Tibial nerve (tissue), 4 donors: ENCODE results near the gene GPATCH3.

ENCODE experiments used
- CTCF ChIP-seq, 5 experiments: fragments of 200-600 bp in 3 of 5; fragments of 450-650 bp in 2 of 5; sonication (generic) in 3 of 5; IDR thresholded peaks; one replicate each; pipeline ENCODE4 v1.5.1; 2016 to 2019; ENCODE audit warnings: antibody characterized with exemption in 5 of 5, mild to moderate bottlenecking in 3 of 5, moderate library complexity in 2 of 5
- EP300 ChIP-seq, 2 donors: sonication (generic); formaldehyde crosslinking; IDR thresholded peaks; one replicate each; pipeline ENCODE4 v1.6.1; 2017; ENCODE audit warnings: antibody characterized with exemption in 2 of 2, mild to moderate bottlenecking in 1 of 2
- POLR2A ChIP-seq, 2 donors: fragments of 450-650 bp; IDR thresholded peaks; one replicate each; pipeline ENCODE4 v1.6.1; 2017; ENCODE audit warnings: antibody characterized with exemption in 2 of 2, mild to moderate bottlenecking in 2 of 2, moderate library complexity in 2 of 2

- TF ChIP-seq CTCF (IDR thresholded peaks at IDR 0.05), result no peak
- no peak for TF ChIP-seq POLR2A (IDR thresholded peaks at IDR 0.05)
- no peak for TF ChIP-seq EP300 (IDR thresholded peaks at IDR 0.05)
Measured at GRCh38 chr1:26936823-26937222, 36.6 kb upstream of the GPATCH3 start.
